ENCODE results near the gene TOGARAM2.

DNA sequence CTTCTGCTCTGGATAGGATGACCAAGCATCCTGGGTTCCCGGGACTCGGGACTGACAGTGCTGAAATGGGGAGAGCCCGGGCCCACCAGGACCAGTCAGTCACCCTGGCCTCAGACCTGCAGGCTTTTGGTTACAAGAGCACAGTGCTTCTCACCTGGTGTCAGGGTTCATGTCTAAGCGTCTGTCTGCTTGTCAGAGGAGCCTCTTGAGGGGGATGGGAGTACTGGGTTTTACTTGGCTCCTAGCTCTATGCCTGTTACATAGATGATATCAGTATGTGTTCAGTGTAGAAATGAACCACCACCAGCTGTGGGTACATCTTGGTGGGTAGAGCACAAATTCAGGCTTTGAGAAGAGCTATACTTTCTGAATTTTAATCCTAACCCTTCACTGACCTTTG lies 63.4 kb downstream of the TOGARAM2 start:
- TF ChIP-seq POLR2A (IDR thresholded peaks at IDR 0.05; ENCODE audit: low read depth, low read length) (no peak), TAF1 (IDR thresholded peaks at IDR 0.05; ENCODE audit: low read depth, low read length) (no peak), POLR2AphosphoS5 (IDR thresholded peaks at IDR 0.05; ENCODE audit: low read depth, low read length) (no peak)

Data from GM12891 (cell line).